Suppressor macrophage treated with lipopolysaccharide for 1 hour (primary cell): ENCODE measurements around the gene RHOF.

Source experiments
- DNase-seq, 3 donors: peaks; one replicate each; pipeline ENCODE4 v3.0.0-alpha.2; 2020 to 2022

RHOF gene

GRCh38 chr12:121740847-121741246 lies 52.6 kb downstream of the RHOF start:
- no peak for DNase-seq

GRCh38 chr12:121738340-121738858 lies 55.1 kb downstream of the RHOF start:
- DNase-seq, result no peak

- DNase-seq, result no peak
These were observed 59.6 kb downstream of the RHOF start for GRCh38 chr12:121733849-121734248.

GRCh38 chr12:121731473-121731872 lies 62.0 kb downstream of the RHOF start:
- DNase-seq, result no peak

GRCh38 chr12:121729021-121729420 lies 64.5 kb downstream of the RHOF start:
- DNase-seq, result no peak
